Colonic mucosa (tissue), 4 donors: ENCODE measurements around the gene MYDGF. TPM values are rescaled to one million over a fixed set of nuclear protein-coding genes. Genes with fewer than 3 reads are reported as not detected.

Source experiments
- DNase-seq: peaks from one replicate; pipeline ENCODE4 v3.0.0-alpha.2; 2020
- H3K27ac ChIP-seq: fragments of 200-600 bp; one replicate; pipeline ENCODE4 v1.8.0; 2021
- H3K27me3 ChIP-seq: fragments of 200-600 bp; one replicate; pipeline ENCODE4 v1.8.0; 2021
- H3K36me3 ChIP-seq: fragments of 200-600 bp; one replicate; pipeline ENCODE4 v1.8.0; 2021
- H3K4me1 ChIP-seq: fragments of 200-600 bp; one replicate; pipeline ENCODE4 v1.8.0; 2021; ENCODE audit warnings: mild to moderate bottlenecking
- H3K4me3 ChIP-seq: fragments of 200-600 bp; one replicate; pipeline ENCODE4 v1.8.0; 2021
- H3K9ac ChIP-seq, 2 donors: one replicate each; pipeline ENCODE4 v1.7.0; 2013; ENCODE audit warnings: control low read depth in 2 of 2, low read depth in 2 of 2, low read length in 2 of 2
- H3K9me3 ChIP-seq: fragments of 200-600 bp; one replicate; pipeline ENCODE4 v1.8.0; 2021
- intact Hi-C: fragments of 100-400 bp; cut with DNase I; formaldehyde crosslinking; loops from one replicate; pipeline ENCODE4 v1.14.1; 2022
- total RNA-seq, 2 donors: library from RNA; stranded (reverse); fragmentation: NEBNext Ultra II Directional in 1 of 2; extraction: Animal tissue kit (Norgen Biotek cat#: 25700) in 1 of 2; gene quantifications; one replicate each; pipeline ENCODE4 v1.2.1, GENCODE V29; 2021
- TF ChIP-seq, protein P1 (sequence below): fragments of 200-600 bp; IDR thresholded peaks from one replicate; pipeline ENCODE4 v1.8.0; 2022; ENCODE audit warnings: antibody characterized with exemption, mild to moderate bottlenecking
- donor health status: healthy.
- donor health status: DM: no; HTN: no; CAD: no.
- donor health status: DM: no; HTN: no; CAD: no.

MYDGF gene
- total RNA-seq, 2 donors from 2014 or later, result 108 to 182 TPM

- no peak overlapping the region for H3K27ac ChIP-seq
- TF ChIP-seq, protein P1, sequence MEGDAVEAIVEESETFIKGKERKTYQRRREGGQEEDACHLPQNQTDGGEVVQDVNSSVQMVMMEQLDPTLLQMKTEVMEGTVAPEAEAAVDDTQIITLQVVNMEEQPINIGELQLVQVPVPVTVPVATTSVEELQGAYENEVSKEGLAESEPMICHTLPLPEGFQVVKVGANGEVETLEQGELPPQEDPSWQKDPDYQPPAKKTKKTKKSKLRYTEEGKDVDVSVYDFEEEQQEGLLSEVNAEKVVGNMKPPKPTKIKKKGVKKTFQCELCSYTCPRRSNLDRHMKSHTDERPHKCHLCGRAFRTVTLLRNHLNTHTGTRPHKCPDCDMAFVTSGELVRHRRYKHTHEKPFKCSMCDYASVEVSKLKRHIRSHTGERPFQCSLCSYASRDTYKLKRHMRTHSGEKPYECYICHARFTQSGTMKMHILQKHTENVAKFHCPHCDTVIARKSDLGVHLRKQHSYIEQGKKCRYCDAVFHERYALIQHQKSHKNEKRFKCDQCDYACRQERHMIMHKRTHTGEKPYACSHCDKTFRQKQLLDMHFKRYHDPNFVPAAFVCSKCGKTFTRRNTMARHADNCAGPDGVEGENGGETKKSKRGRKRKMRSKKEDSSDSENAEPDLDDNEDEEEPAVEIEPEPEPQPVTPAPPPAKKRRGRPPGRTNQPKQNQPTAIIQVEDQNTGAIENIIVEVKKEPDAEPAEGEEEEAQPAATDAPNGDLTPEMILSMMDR, result no peak
- intact Hi-C loops, result no loop called here
Measured at GRCh38 chr19:4697304-4697703, 27.2 kb upstream of the MYDGF start.

GRCh38 chr19:4695224-4695731 is 25.1 kb upstream of the MYDGF start:
- Histone ChIP-seq H3K27ac (no peak overlapping the region), H3K9ac (no peak overlapping the region)
- intact Hi-C loops, result no loop called here

More at GRCh38 chr19:4697304-4697703, 27.2 kb upstream of the MYDGF start:
- Histone ChIP-seq H3K36me3 (peaks cover 30% of the 10 kb centered on the region), H3K4me3 (no peak overlapping the region), H3K27me3 (no peaks in the 10 kb centered on the region), H3K4me1 (no peaks in the 10 kb centered on the region), H3K9me3 (no peaks in the 10 kb centered on the region), H3K9ac (no peak overlapping the region)
- no peak for DNase-seq

DNA sequence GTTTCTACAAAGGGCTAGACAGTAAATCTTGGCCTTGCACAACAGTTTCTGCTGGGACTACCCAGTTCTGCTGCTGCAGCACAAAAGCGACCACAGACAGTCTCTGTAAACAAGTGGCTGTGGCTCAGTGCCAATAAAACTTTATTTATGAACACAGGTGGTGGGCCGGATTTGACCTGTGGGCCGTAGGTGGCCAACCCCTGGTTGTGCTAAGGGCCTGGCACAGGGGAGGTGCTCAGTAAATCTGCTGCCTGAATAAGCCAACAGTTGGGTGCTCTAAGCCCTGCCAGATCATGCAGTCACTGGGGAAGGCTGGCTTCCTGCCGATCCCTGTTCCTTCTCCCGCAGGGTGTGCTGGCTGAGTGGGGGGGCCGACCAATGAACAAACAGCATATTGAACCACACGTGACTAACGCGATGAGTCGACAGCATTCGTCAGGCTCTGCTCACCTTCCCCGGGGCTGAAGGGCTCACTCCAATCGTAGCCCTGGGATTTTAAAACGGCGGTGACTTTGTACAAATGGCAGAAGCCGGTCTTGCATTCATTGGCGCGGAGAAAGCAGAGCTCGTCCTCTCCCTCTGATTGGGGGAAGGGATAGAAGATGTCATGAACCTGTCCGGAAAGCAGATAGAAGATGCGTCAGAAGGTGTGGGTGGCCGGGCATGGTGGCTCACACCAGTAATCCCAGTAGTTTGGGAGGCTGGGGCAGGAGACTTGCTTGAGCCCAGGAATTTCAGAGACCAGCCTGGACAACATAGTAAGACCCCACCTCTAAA is 24.3 kb upstream of the MYDGF start:
- H3K36me3 ChIP-seq, result peaks cover 30% of the 10 kb centered on the region
- no peaks in the 10 kb centered on the region for H3K27me3 ChIP-seq
- DNase-seq, result no peak
- H3K9me3 ChIP-seq, result no peaks in the 10 kb centered on the region
- H3K4me3 ChIP-seq, result no peak overlapping the region
- H3K27ac ChIP-seq, result no peak overlapping the region
- intact Hi-C loops, result no loop called here
- TF ChIP-seq, protein P1, result no peak
- H3K9ac ChIP-seq, result no peak overlapping the region
- no peaks in the 10 kb centered on the region for H3K4me1 ChIP-seq

More at GRCh38 chr19:4695224-4695731, 25.1 kb upstream of the MYDGF start:
- Histone ChIP-seq H3K9me3 (no peaks in the 10 kb centered on the region), H3K36me3 (peaks cover 30% of the 10 kb centered on the region), H3K27me3 (no peaks in the 10 kb centered on the region), H3K4me3 (no peak overlapping the region), H3K4me1 (no peaks in the 10 kb centered on the region)
- no peak for DNase-seq
- TF ChIP-seq, protein P1, result no peak

DNA sequence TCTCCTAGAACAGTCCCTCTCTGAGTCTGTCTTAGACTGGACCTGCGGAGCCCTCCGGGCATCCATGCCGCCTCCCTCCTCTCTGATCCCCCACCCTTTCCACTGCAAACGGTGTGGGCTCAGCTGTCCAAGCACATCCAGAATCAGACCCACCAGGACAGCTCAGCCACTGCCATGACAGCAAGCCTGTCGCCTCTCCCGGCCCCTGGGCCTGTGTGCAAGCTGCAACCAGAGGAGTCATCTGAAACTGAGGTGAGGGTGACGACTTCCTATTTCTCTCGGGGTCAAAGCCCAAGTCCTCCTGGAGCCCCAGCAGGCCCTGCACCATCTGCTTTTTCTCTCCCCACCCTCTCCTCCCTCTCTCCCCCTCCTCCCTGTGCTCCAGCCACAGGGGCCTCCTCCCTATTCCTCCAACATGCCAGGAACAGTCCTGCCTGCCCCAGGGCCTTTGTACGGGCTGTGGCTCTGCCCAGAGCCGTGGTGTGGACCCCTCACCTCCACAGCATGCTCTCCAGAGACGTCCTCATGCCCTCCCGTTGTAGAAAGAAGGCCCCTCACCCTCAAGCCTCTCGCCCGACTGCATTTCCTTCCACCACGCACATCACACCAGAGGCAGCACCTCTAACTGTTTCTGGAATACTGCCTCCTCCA is 23.5 kb upstream of the MYDGF start:
- H3K9ac ChIP-seq, result no peak overlapping the region
- no peaks in the 10 kb centered on the region for H3K4me1 ChIP-seq
- intact Hi-C loops, result no loop called here
- DNase-seq, result no peak
- H3K36me3 ChIP-seq, result peaks cover 30% of the 10 kb centered on the region
- TF ChIP-seq, protein P1, result no peak
- no peak overlapping the region for H3K27ac ChIP-seq
- H3K4me3 ChIP-seq, result no peak overlapping the region
- H3K27me3 ChIP-seq, result no peaks in the 10 kb centered on the region
- H3K9me3 ChIP-seq, result no peaks in the 10 kb centered on the region

- Histone ChIP-seq H3K4me1 (no peaks in the 10 kb centered on the region), H3K36me3 (peaks cover 30% of the 10 kb centered on the region), H3K9me3 (no peaks in the 10 kb centered on the region), H3K27ac (no peak overlapping the region), H3K9ac (no peak overlapping the region), H3K27me3 (no peaks in the 10 kb centered on the region), H3K4me3 (no peak overlapping the region)
- TF ChIP-seq, protein P1, result no peak
- DNase-seq, result no peak
- intact Hi-C loops, result no loop called here
Measured at GRCh38 chr19:4693078-4693350, 22.9 kb upstream of the MYDGF start.
